GM23338 (cell line): ENCODE data around the gene PTPRC. TPM values are rescaled to one million over a fixed set of nuclear protein-coding genes. Genes with fewer than 3 reads are reported as not detected.

Experiments used
- ATAC-seq: fragments of 200-7000 bp; cut with Tn5 transposase; 3 replicates; pipeline ENCODE4 v1.9.1; 2020
- DNase-seq: peaks from one replicate; pipeline ENCODE4 v3.0.0-alpha.2; 2015; ENCODE audit warnings: low spot score
- H2AFZ ChIP-seq: fragments of 200-600 bp; sonication (generic); 2 replicates; pipeline ENCODE4 v1.8.0; 2016; ENCODE audit warnings: antibody characterized with exemption, mild to moderate bottlenecking, moderate library complexity
- H3F3A ChIP-seq: fragments of 200-600 bp; sonication (generic); replicated peaks from 2 replicates; pipeline ENCODE4 v1.8.0; 2017; ENCODE audit warnings: antibody characterized with exemption, mixed run types, low read depth
- H3K27ac ChIP-seq: fragments of 200-600 bp; sonication (generic); 2 replicates; pipeline ENCODE4 v1.6.1; 2016; ENCODE audit warnings: low read depth
- H3K27me3 ChIP-seq: fragments of 200-600 bp; sonication (generic); 2 replicates; pipeline ENCODE4 v1.8.0; 2016; ENCODE audit warnings: mild to moderate bottlenecking, mixed run types, moderate library complexity; ENCODE audit not compliant: insufficient read depth
- H3K36me3 ChIP-seq: fragments of 200-600 bp; sonication (generic); 2 replicates; pipeline ENCODE4 v1.8.0; 2016; ENCODE audit warnings: mild to moderate bottlenecking; ENCODE audit not compliant: insufficient read depth
- H3K4me1 ChIP-seq: fragments of 200-600 bp; sonication (generic); 2 replicates; pipeline ENCODE4 v1.8.0; 2016; ENCODE audit warnings: mild to moderate bottlenecking, moderate library complexity; ENCODE audit not compliant: insufficient read depth
- H3K4me2 ChIP-seq: fragments of 200-600 bp; sonication (generic); 2 replicates; pipeline ENCODE4 v1.7.1; 2017; ENCODE audit warnings: mixed run types
- H3K4me3 ChIP-seq: fragments of 200-600 bp; sonication (generic); 2 replicates; pipeline ENCODE4 v1.6.1; 2016; ENCODE audit warnings: mixed run types
- H3K79me2 ChIP-seq: fragments of 200-600 bp; sonication (generic); replicated peaks from 2 replicates; pipeline ENCODE4 v1.8.0; 2017; ENCODE audit warnings: mild to moderate bottlenecking; ENCODE audit not compliant: insufficient read depth
- H3K9me2 ChIP-seq: fragments of 200-600 bp; sonication (generic); 2 replicates; pipeline ENCODE4 v1.8.0; 2017; ENCODE audit not compliant: insufficient read depth
- H4K20me1 ChIP-seq: fragments of 200-600 bp; sonication (generic); replicated peaks from 2 replicates; pipeline ENCODE4 v1.8.0; 2017; ENCODE audit warnings: mild to moderate bottlenecking; ENCODE audit not compliant: insufficient read depth
- H3K27ac Mint-ChIP-seq: 2 replicates; pipeline ENCODE4 v1.8.0; 2020; ENCODE audit warnings: inconsistent platforms, mild to moderate bottlenecking, moderate library complexity, mixed read lengths
- H3K27me3 Mint-ChIP-seq: 3 replicates; pipeline ENCODE4 v1.8.0; 2022; ENCODE audit warnings: low read depth, mild to moderate bottlenecking, moderate library complexity, mixed read lengths, inconsistent platforms; ENCODE audit not compliant: insufficient read depth, poor library complexity
- H3K36me3 Mint-ChIP-seq: 3 replicates; pipeline ENCODE4 v1.8.0; 2021; ENCODE audit warnings: low read depth, mild to moderate bottlenecking, inconsistent platforms, moderate library complexity, mixed read lengths
- H3K4me1 Mint-ChIP-seq: 3 replicates; pipeline ENCODE4 v1.8.0; 2020; ENCODE audit warnings: mild to moderate bottlenecking, inconsistent platforms, mixed read lengths
- H3K4me3 Mint-ChIP-seq: 3 replicates; pipeline ENCODE4 v1.8.0; 2021; ENCODE audit warnings: moderate library complexity, mild to moderate bottlenecking, inconsistent platforms, mixed read lengths
- H3K9me3 Mint-ChIP-seq: 3 replicates; pipeline ENCODE4 v1.8.0; 2020; ENCODE audit warnings: moderate library complexity, mild to moderate bottlenecking, inconsistent platforms, mixed read lengths
- CREB1 ChIP-seq: fragments of 250-450 bp; sonication (Bioruptor Pico); IDR thresholded peaks from 2 replicates; pipeline ENCODE4 v1.5.0; 2020; ENCODE audit warnings: low read depth, mild to moderate bottlenecking, moderate library complexity
- CTCF ChIP-seq, 2 experiments: fragments of 200-600 bp in 1 of 2; sonication (generic) in 1 of 2; conservative IDR thresholded peaks; 2 replicates each; pipeline versions ENCODE4 v1.5.1 to v1.6.1; 2016 to 2017; ENCODE audit warnings: antibody characterized with exemption in 2 of 2, low read depth in 2 of 2, mild to moderate bottlenecking in 2 of 2, moderate library complexity in 1 of 2
- ETS1 ChIP-seq: IDR thresholded peaks from 2 replicates; pipeline ENCODE4 v1.6.1; 2016; ENCODE audit warnings: antibody characterized with exemption
- EZH2 ChIP-seq: fragments of 200-600 bp; sonication (generic); IDR thresholded peaks from one replicate; pipeline ENCODE4 v1.8.0; 2017; ENCODE audit warnings: antibody characterized with exemption, mild to moderate bottlenecking, low read depth; ENCODE audit not compliant: unreplicated experiment
- EZH2phosphoT487 ChIP-seq: fragments of 200-600 bp; sonication (generic); IDR thresholded peaks from one replicate; pipeline ENCODE4 v1.8.1; 2018; ENCODE audit warnings: antibody characterized with exemption; ENCODE audit not compliant: unreplicated experiment
- JUNB ChIP-seq: IDR thresholded peaks from one replicate; pipeline ENCODE4 v1.6.1; 2016; ENCODE audit warnings: antibody characterized with exemption; ENCODE audit not compliant: unreplicated experiment
- NANOG ChIP-seq: IDR thresholded peaks from 2 replicates; pipeline ENCODE4 v1.6.1; 2016; ENCODE audit warnings: antibody characterized with exemption, borderline replicate concordance
- REST ChIP-seq: IDR thresholded peaks from one replicate; pipeline ENCODE4 v1.6.1; 2018; ENCODE audit warnings: antibody characterized with exemption; ENCODE audit not compliant: unreplicated experiment
- ZNF331 ChIP-seq: fragments of 250-450 bp; sonication (Bioruptor Pico); IDR thresholded peaks from 2 replicates; pipeline ENCODE4 v1.5.0; 2020; ENCODE audit warnings: low read depth, mild to moderate bottlenecking, moderate library complexity
- ZNF462 ChIP-seq: fragments of 250-450 bp; sonication (Bioruptor Pico); IDR thresholded peaks from 2 replicates; pipeline ENCODE4 v1.5.0; 2020; ENCODE audit warnings: mild to moderate bottlenecking, moderate library complexity
- polyA plus RNA-seq: library from polyadenylated mRNA; unstranded; fragments of >200 nt; fragmentation: Nextera tagmentation; extraction: Ambion mirVana; gene quantifications from 2 replicates; pipeline ENCODE4 v1.2.1, GENCODE V29; 2016
- total RNA-seq: library from RNA; depleted of rRNA; stranded (reverse); fragments of >200 nt; shearing (Covaris generic); gene quantifications from 2 replicates; pipeline ENCODE4 v1.2.3, GENCODE V29; 2014

Gene PTPRC
- total and polyA plus RNA-seq, 2 experiments from 2014 or later = 0.10 to 0.52 TPM

- H2AFZ ChIP-seq = no peak overlapping the region
- Mint-ChIP-seq H3K27me3 (peaks cover 3% of the 10 kb centered on the region), H3K27ac (no peak overlapping the region), H3K4me1 (peaks cover 14% of the 10 kb centered on the region; the same call in 2 of the 3 replicates), H3K36me3 (no peaks in the 10 kb centered on the region), H3K4me3 (no peak overlapping the region), H3K9me3 (no peaks in the 10 kb centered on the region; the same call in 2 of the 3 replicates)
- no peaks in the 10 kb centered on the region for H3F3A ChIP-seq
- no peaks in the 10 kb centered on the region for H3K36me3 ChIP-seq
- no peak overlapping the region for H3K4me3 ChIP-seq
- DNase-seq (no peak), ATAC-seq (no peak)
- no peaks in the 10 kb centered on the region for H3K9me2 ChIP-seq
- H3K4me1 ChIP-seq = peaks cover 24% of the 10 kb centered on the region
- H3K27ac ChIP-seq = no peak overlapping the region
- TF ChIP-seq EZH2 = no peak
- TF ChIP-seq ZNF331 (CRISPR knock-in tag) = no peak
- TF ChIP-seq JUNB = no peak
- no peak for TF ChIP-seq EZH2phosphoT487
- no peak for TF ChIP-seq ZNF462 (CRISPR knock-in tag)
- no peak for TF ChIP-seq REST
- TF ChIP-seq NANOG = no peak
- no peak for TF ChIP-seq ETS1
- no peak for TF ChIP-seq CTCF (conservative IDR thresholded peaks at IDR 0.05; ENCODE audit: low read depth in 2 of 2)
- no peak for TF ChIP-seq CREB1
- H3K79me2 ChIP-seq = no peaks in the 10 kb centered on the region
- H3K27me3 ChIP-seq = no peaks in the 10 kb centered on the region
- no peak overlapping the region for H3K4me2 ChIP-seq
- H4K20me1 ChIP-seq = no peaks in the 10 kb centered on the region
These were observed 11.1 kb downstream of the PTPRC start for GRCh38 chr1:198649968-198650338.
